GM10248 (cell line): ENCODE data around the gene EIF1.

Experiments used
- CTCF ChIA-PET: fragments of 300-600 bp; sonication (Branson Sonifier 250); formaldehyde crosslinking; extraction: SDS; loops from one replicate; lab custom pipeline; 2021; ENCODE audit warnings: antibody characterized with exemption; lab: Yijun Ruan, JAX
- POLR2A ChIA-PET: fragments of 350-650 bp; sonication (Branson Sonifier 250); formaldehyde crosslinking; extraction: SDS; loops from one replicate; lab custom pipeline; 2020; ENCODE audit warnings: antibody characterized with exemption; lab: Yijun Ruan, JAX
- DNase-seq: peaks from one replicate; pipeline ENCODE4 v3.0.0; 2012; ENCODE audit errors: extremely low spot score
- CTCF ChIP-seq: IDR thresholded peaks from 2 replicates; pipeline ENCODE4 v1.5.1; 2012; ENCODE audit warnings: mild to moderate bottlenecking, low read depth; ENCODE audit errors: extremely low read depth, missing control alignments, control extremely low read depth

Gene EIF1

DNA sequence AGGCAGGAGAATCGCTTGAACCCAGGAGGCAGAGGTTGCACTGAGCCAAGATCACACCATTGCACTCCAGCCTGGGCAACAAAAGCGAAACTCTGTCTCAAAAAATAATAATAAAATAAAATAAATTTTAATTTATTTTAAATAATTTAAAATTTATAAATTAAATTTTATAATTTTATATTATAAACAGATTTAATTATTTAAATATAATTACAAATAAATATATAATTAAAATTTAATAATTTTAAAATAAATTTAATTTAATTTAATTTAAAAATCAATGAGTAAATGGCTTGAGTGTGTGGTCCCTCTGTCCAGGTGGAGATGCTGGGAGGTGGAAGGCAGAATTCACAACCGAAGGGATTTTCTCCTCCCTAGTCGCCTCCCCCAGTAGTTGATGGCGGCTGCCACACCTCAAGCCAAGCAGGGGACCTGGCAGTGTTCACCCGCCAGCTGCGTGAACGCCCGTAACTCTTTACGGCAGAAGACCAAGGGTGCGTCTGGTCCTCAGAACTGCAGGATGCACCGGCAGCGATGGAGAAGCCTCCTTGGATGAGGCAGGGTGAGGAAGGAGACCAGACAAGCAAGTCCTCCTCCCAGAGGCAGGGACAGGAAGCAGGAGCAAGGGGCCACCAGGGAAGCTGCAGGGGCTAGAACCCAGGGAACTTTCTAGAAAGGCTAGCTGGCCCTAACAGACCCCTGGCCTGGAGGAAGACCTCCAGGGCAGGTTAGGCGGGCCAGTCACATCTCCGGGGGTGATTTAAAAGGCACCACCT is 41.5 kb upstream of the EIF1 start:
- CTCF ChIA-PET: interaction anchor here (0.9 to 16.1 kb wide), 15 partner anchors 9 to 1023 kb away, joined by 3 to 533 read pairs (median 10); partner anchors contain the start of gene KRT14
- no peak for TF ChIP-seq CTCF
- POLR2A ChIA-PET: no interaction called here
- no peak for DNase-seq

DNA sequence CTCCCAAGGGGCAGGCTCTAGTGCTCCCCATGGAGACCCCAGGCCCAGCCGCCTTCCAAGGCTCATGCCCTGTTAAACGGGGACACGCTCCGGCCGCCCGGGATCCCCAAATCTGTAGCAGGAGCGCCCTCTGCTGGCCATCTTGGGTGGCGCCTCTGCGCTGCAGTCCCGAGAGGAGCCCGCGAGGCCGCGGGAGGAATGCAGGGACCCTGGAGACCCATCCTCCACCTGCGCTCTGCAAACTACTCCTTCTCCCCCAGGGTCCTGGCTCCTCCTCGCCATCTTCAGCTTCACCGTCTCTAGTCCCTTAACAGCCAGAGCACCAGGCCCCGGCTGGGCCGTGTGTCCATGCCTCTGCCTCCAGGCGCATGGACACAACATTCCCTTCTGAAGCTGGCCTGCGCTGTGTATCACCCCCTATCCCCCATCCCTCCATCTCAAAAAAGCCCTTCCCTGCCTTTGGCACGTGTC is 40.7 kb upstream of the EIF1 start:
- peak; percentile 91 for DNase-seq
- TF ChIP-seq CTCF: peak; percentile 98
- POLR2A ChIA-PET: no interaction called here
- CTCF ChIA-PET: interaction anchor here (0.7 to 16.1 kb wide), 66 partner anchors 8 to 1297 kb away, joined by 3 to 533 read pairs (median 4); partner anchors contain the start of genes KRT12, KRT14 and KRT20

DNA sequence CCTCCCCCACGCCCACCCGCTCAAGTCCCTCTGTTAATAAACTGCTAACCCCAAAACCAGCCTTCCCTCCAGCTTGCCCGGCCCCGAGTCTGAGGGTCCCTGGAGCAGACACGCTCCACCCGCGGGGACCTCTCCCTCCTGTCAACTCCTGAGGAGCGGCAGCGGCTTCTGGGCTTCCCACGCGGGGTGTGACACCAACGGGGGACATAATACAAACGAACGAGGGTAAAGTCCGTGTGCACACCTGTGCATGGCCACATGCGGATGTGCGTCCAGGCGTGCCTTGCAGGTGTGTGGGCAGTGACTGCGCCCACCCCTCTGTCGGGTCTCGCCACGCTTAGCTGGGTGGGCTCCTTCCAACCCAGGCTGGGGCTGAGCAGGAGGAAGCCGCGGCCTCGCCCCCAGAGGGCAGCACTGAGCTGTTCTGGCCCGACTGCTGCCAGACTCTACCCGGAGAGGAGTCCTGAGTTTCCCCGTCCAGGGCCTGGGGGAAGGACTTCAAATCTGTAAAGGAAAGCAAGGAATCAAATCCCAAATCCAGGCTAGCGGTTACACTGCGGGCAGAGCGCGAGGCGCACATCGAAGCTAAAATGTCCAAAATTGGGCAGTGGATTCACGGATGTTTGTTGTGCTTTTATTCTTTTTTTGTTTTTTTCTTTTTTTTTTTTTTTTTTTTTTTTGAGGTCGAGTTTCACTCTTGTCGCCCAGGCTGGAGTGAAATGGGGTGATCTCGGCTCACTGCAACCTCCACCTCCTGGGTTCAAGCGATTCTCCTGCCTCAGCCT is 40.1 kb upstream of the EIF1 start:
- ChIA-PET POLR2A (no interaction called here), CTCF (interaction anchor here (0.6 to 16.1 kb wide), 75 partner anchors 8 to 1297 kb away, joined by 3 to 533 read pairs (median 4); partner anchors contain the start of genes KRT12, KRT14 and KRT20)
- TF ChIP-seq CTCF: peak; percentile 87
- peak; percentile 89 for DNase-seq

GRCh38 chr17:41649923-41650519 is 38.7 kb upstream of the EIF1 start:
- ChIA-PET POLR2A (no interaction called here), CTCF (interaction anchor here (1.0 to 16.1 kb wide), 12 partner anchors 10 to 1002 kb away, joined by 3 to 533 read pairs (median 11); partner anchors contain the start of gene SMARCE1)
- no peak for TF ChIP-seq CTCF
- DNase-seq: no peak

- ChIA-PET CTCF (interaction anchor here (1.2 to 16.1 kb wide), 4 partner anchors 14 to 1003 kb away, joined by 3 to 533 read pairs (median 69); partner anchors contain the start of gene SMARCE1), POLR2A (no interaction called here)
- TF ChIP-seq CTCF: no peak
Observed at GRCh38 chr17:41650794-41651624, 37.7 kb upstream of the EIF1 start.

More at GRCh38 chr17:41650794-41651624, 37.7 kb upstream of the EIF1 start:
- DNase-seq: no peak
